HuH-7.5 (cell line): ENCODE results near the gene OBSCN.
"Not testable (repeated sequence)": the region's sequence is repeated elsewhere in the genome, so short reads cannot be mapped to it uniquely, and the experiment has no call there.

Experiments
- DNase-seq: peaks from one replicate; pipeline ENCODE4 v3.0.0; 2011; ENCODE audit warnings: low spot score

OBSCN gene

GRCh38 chr1:228212966-228213844, 5.4 kb downstream of the OBSCN start:
- DNase-seq: peak; percentile 96

GRCh38 chr1:228213917-228214808, 6.3 kb downstream of the OBSCN start:
- DNase-seq: no peak

- no peak for DNase-seq
Observed at GRCh38 chr1:228214921-228215662, 7.2 kb downstream of the OBSCN start.

DNA sequence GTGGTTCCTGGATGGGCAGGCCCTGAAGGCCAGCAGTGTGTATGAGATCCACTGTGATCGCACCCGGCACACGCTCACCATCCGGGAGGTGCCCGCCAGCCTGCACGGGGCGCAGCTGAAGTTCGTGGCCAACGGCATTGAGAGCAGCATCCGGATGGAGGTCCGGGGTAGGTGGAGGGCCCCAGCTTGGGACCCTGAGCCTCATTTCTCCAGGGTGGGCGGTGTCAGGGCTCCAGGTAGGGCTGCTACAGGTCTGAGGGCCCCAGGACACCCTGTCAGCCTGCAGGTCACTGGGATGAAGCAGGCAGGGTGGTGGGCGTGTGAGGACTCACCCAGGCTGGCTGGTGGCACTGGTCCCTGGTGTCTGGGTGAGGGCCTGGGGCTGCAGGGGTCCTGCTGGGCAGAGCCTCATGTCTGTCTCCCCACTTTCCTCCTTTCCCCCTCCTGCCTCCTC, 7.8 kb downstream of the OBSCN start:
- no peak for DNase-seq

GRCh38 chr1:228216371-228217320, 8.8 kb downstream of the OBSCN start:
- DNase-seq: no peak

DNA sequence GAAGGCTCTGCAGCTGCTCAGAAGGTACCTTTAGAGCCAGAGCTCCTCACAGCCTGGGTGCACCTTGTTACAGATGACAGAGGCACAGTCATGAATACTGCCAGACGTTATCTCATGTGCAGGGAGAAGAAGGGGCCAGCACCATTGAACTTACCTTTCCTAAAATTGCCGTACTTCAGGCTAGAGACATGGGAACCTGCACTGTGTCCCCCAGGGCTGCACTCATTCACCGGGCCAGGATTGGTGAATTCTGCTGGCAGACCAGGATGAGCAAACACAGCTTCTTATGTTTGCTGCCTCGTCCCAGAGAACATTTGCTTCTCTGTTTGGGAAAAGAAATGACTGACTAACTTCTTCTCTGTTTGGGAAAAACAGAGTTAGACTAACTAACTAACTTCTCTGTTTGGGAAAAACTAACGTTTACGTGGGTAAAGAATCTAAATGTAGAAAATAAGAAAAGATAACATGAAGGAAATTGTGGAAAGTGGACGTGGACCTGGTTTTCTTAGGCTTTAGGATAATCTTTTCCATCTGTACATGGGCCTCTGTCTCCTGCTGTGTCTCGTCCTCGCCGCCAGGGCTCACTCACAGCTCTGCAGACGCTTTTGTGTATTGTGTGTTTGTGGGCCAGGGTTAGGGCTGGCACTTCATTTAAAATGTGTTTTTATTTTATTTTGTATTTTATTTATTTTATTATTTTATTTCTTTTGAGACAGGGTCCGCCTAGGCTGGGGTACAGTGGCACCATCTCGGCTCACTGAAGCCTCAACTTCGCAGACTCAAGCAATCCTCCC, 9.9 kb downstream of the OBSCN start:
- no peak for DNase-seq

GRCh38 chr1:228218513-228219244, 10.8 kb downstream of the OBSCN start:
- DNase-seq: no peak

GRCh38 chr1:228219245-228219961, 11.6 kb downstream of the OBSCN start:
- no peak for DNase-seq

DNA sequence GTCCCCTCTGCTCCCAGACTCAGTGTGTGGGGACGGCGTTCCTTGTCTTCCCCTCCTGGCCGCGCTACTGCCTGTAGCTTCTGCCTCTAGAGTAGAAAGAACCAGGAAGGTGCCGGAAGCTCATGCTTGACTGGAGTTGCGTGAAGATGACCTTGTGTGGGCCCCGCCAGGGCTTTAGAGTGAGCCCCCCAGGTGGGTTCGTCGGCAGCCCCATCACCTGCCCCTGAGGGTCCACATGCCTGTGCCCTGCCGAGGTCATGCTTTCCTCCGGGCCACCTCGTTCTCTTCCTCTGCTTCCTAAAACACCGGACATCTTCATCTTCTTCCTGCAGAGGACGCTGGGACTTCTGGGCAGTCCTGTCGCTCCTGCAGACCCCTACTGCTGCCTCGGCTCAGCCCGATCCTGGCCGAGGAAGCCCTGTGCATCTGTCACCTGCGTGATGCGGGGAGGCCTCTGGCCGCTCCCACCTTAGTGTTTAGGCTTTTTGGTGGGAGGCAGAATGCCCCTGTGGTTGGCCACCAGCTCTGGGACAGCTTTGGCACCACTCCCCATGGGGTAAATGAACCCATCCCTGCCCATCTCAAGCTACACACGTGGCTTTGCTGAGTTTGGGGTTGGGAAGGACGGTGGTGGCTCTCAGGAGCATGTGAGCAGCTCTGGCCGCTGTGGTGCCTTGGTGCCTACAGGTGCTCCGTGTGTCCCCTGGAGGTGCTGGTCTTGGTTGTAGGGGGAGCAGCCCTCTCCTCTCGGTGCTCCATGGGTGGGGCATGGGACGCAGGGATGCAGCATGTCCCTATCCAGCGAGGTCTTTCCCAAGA, 12.3 kb downstream of the OBSCN start:
- DNase-seq: no peak

- not testable (repeated sequence) for DNase-seq
Observed at GRCh38 chr1:228221097-228221496, 13.3 kb downstream of the OBSCN start.

GRCh38 chr1:228222548-228222947, 14.7 kb downstream of the OBSCN start:
- DNase-seq: no peak

DNA sequence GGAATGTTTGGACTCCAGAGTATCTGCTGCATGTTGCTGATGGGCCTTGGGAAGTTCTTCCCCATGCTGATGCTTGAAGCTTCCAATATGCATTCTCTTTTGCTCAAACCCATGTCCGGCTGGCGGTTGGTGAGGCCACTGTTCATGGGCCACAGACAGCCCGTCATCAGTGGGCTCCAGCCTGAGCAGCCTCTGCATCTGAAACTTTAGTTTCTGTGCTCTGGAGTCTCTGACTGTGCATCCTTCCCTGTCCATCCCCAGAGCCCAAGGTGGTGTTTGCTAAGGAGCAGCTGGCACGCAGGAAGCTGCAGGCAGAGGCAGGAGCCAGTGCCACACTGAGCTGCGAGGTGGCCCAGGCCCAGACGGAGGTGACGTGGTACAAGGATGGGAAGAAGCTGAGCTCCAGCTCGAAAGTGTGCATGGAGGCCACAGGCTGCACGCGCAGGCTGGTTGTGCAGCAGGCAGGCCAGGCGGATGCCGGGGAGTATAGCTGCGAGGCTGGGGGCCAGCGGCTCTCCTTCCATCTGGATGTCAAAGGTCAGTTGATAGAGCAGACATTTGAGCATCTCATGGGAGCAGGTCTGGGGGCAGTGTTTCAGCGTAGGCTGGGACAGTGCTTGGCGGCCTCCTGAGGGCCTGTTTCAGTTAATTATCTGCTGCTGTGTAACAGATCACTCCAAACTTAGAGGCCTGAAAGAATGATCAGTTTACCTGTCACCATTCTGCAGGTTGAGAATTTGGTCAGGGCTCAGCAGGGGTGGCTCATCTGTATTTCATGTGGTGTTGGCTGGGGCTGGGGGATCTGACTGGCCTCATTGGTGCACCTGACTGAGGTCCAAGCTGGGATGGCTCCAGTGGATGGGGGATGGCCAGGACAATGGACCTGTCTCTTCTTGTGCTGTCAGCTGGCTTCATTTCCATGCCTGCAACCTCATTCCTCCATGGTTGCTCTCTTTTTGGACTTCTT, 16.6 kb downstream of the OBSCN start:
- no peak for DNase-seq

DNA sequence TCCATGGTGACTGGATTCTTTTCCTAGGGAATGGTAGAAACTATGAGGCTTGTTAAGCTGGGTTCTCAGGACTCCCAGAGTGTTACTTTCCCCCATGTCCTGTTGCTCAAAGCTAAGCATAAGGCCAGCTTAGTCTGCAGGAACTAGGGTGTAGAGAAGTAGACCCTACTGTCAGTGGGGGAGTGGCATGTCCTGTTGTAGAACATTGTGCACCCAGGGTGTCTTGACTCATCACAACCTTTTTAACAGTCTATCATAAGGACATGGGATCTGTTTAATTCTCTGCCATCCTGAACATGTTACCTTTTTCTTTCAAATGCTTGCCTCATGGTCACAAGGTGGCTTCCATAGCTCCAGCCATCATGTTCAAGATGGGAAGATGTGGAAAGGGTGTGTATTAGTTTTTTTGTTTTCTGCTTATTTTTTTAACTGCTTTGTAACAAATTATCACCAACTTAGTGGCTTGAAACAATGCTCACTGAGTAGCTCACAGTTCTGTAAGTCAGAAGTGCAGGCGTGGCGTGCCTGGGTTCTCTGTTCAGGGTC, 17.4 kb downstream of the OBSCN start:
- no peak for DNase-seq

- no peak for DNase-seq
Observed at GRCh38 chr1:228225740-228226139, 17.9 kb downstream of the OBSCN start.

GRCh38 chr1:228226141-228226874, 18.5 kb downstream of the OBSCN start:
- no peak for DNase-seq
